Mesodermal cell (in vitro differentiated cells): ENCODE data around the gene CCDC187.

ENCODE experiments used
- H3K27ac ChIP-seq: 2 replicates; pipeline ENCODE4 v1.7.0; 2013; ENCODE audit warnings: mild to moderate bottlenecking, low read depth, low read length, moderate library complexity; ENCODE audit not compliant: severe bottlenecking
- H3K36me3 ChIP-seq: 2 replicates; pipeline ENCODE4 v1.7.1; 2013; ENCODE audit warnings: mild to moderate bottlenecking, low read length, moderate library complexity; ENCODE audit not compliant: control insufficient read depth, insufficient read depth
- H3K4me1 ChIP-seq: one replicate; pipeline ENCODE4 v1.7.1; 2013; ENCODE audit warnings: mild to moderate bottlenecking, low read length; ENCODE audit not compliant: insufficient read depth, control insufficient read depth, poor library complexity, severe bottlenecking
- H3K4me3 ChIP-seq: 2 replicates; pipeline ENCODE4 v1.7.0; 2013; ENCODE audit warnings: low read length, control low read depth, mild to moderate bottlenecking; ENCODE audit not compliant: insufficient read depth, poor library complexity, severe bottlenecking; ENCODE audit errors: extremely low read depth
- H3K9me3 ChIP-seq: 2 replicates; pipeline ENCODE4 v1.7.1; 2013; ENCODE audit warnings: mild to moderate bottlenecking, low read length, moderate library complexity; ENCODE audit not compliant: control insufficient read depth
- WGBS, 2 experiments: methylation state at CpG; one replicate each; pipeline ENCODE4 v1.1.5; 2013; ENCODE audit warnings: missing lambda C conversion rate in 2 of 2; ENCODE audit not compliant: insufficient coverage in 2 of 2; 5-methylcytosine and 5-hydroxymethylcytosine counted together

CCDC187 gene

DNA sequence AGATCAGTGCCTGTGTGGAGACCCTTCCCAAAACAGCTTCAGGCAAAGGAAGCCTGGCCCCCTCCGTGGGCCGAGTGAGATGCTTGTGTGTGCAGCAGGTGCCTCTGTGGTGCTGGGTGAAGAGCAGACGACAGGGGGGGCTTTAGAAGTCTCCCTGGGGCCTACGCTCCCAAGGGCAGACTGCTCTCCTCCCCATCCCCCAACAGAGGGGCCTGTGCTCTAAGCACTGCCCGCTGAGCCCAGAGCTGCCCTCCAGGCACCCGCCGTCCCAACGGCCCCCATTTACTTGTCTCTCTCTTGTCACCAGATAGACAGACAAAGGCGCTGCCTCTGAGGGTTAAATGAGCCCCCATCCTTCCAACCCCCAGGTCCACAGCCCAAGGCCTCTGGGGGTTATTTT lies 96.3 kb downstream of the CCDC187 start:
- Histone ChIP-seq H3K4me1 (no peaks in the 10 kb centered on the region), H3K27ac (no peak overlapping the region)

DNA sequence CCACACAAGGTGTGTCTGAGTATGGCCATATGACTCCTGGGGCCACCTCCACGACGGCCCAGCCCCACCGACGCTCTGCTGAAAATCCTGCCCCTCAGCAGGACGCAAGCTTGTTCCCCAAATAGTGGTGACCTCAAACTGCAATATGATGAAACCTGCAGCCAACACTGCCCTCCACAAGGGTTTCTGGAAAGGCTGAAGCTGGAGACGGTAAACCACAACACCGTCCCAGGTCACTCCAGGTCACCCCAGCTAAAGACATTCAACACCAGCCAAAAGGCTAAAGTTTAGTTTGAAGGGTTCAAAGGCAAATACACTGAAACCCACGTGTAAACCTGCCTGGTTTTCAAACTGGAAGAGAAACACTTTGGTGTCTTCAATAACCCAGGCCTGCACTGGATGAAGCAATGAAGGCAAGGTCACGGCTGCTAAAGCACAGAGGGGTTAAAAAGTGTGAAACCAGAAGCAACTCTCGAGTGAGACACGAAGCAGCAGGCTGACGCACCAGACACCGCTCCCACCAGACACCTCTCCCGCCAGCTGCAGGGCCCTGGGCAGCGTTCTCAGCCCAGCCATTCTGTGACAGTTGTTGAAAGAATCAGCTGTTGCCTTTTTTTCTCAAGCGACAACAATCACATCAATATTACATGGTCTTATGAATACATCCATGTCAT lies 97.2 kb downstream of the CCDC187 start:
- H3K4me3 ChIP-seq = no peak overlapping the region
- 82 to 87% methylated on average over 16 of the region's 16 CpGs for WGBS, 2 experiments

More for the DNA sequence above, 96.3 kb downstream of the CCDC187 start:
- H3K9me3 ChIP-seq = no peaks in the 10 kb centered on the region
- no peak overlapping the region for H3K4me3 ChIP-seq
- peaks cover 22% of the 10 kb centered on the region for H3K36me3 ChIP-seq
- WGBS, 2 experiments = 77 to 80% methylated on average over 1 to 7 of the region's 9 CpGs

DNA sequence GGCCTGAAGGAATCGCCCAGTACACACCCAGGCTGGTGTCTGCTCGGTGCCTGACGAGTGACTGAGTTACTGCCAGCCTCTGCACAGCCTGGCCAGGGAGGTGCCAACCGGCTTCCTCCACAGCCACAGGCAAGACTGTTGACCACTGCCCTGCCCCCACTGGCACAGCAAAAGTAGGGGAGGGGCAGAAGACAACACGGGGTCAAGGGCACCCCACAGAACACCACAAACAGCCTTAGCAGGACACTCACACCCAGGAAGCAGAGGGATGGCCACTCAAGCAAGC lies 98.2 kb downstream of the CCDC187 start:
- H3K4me1 ChIP-seq = no peaks in the 10 kb centered on the region
- H3K27ac ChIP-seq = no peak overlapping the region
- no peaks in the 10 kb centered on the region for H3K9me3 ChIP-seq
- no peak overlapping the region for H3K4me3 ChIP-seq
- H3K36me3 ChIP-seq = peaks cover 15% of the 10 kb centered on the region
- WGBS, 2 experiments = 82 to 100% methylated on average over 2 to 4 of the region's 5 CpGs

More for the DNA sequence above, 97.2 kb downstream of the CCDC187 start:
- Histone ChIP-seq H3K4me1 (no peaks in the 10 kb centered on the region), H3K27ac (no peak overlapping the region), H3K36me3 (peaks cover 20% of the 10 kb centered on the region), H3K9me3 (no peaks in the 10 kb centered on the region)

DNA sequence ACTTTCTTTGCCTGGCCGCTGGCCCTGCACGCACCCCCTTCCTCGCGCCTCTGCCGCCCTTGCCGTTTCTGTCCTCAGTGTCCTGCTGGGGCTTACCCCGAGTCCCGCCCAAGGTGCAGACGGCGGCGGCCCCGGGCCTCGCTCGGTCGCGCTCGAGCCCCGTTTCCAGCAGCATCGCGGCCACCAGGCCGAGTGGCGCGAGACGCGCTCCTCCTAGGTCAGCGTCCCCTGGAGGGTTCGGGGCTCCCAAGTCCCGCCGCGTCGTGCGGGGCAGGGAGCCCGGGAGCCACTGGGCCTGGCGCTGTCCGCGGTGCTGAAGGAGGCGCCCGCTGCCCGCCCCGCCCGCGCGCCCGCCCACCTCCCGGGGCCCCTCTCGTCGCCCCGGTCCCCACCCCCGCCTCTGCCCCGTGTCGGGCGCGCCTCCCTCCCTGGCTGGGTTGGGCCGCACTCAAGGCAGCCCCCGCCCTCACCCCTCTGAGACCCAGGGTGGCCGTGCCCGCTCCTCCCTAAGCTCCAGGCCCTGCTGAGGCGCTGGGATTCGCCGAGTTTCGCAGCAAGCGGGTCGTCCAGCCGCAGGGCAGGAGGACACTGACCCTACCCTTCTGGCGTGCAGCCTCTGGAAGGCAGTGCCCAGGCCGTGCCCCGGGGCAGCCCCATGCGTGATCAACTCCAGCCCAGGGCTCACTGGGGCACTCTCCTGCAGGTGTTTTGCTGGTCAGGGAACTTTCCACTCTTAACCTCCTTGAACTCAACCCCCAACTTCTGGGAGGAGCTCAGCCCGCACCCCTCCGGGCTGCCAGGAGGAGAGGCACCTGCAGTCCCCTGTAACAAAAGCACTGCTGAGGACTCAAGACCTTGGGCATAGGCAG lies 98.8 kb downstream of the CCDC187 start, which contains the start of gene LHX3:
Gene LHX3, minus strand, starts transcription at position 291 of the 869 bp plus-strand sequence. Its CDS starts 116 bp downstream, at position 175.
- Histone ChIP-seq H3K27ac (no peak within 1 kb of the TSS), H3K4me1 (no peaks in the 10 kb centered on the region), H3K36me3 (peaks cover 13% of the 10 kb centered on the region), H3K4me3 (no peak within 1 kb of the TSS), H3K9me3 (no peaks in the 10 kb centered on the region)
- WGBS, 2 experiments = 12% methylated on average over 55 to 61 of the region's 70 CpGs

DNA sequence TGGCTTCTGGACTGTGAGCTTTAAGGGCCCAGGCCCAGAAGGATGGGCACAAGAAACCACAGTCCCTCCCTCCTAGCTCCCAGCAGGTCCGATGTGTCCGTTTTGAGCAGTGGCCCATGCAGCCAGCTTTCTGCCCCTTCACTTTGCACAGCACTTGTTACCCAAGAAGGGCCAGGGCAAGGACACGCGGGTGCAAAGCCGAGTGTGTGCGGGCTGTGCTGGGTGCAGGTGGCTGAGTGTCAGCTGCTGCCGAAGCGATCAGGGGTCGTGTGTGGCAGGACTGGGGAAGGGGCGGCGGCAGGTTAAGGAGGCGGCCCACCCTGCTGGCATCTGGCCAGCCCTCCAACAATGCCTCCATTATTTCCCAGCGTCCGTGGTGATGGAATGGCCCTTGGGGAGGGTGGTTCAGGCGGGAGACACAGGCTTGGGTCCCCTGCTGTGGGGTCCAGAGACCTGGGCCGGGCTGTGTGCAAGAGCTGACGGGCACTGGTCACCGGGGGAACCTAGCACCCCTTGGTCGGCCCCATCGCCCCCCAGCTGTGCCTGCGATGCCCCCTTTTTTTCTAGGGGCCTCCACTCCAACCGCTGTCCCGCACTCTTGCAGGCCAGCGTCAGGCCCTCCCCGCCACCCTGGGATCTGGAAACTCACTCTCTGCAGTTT lies 99.6 kb downstream of the CCDC187 start:
- H3K4me3 ChIP-seq = no peak overlapping the region
- H3K36me3 ChIP-seq = peaks cover 9% of the 10 kb centered on the region
- 48 to 58% methylated on average over 22 to 23 of the region's 25 CpGs for WGBS, 2 experiments
- H3K4me1 ChIP-seq = no peaks in the 10 kb centered on the region
- no peaks in the 10 kb centered on the region for H3K9me3 ChIP-seq
- no peak overlapping the region for H3K27ac ChIP-seq

DNA sequence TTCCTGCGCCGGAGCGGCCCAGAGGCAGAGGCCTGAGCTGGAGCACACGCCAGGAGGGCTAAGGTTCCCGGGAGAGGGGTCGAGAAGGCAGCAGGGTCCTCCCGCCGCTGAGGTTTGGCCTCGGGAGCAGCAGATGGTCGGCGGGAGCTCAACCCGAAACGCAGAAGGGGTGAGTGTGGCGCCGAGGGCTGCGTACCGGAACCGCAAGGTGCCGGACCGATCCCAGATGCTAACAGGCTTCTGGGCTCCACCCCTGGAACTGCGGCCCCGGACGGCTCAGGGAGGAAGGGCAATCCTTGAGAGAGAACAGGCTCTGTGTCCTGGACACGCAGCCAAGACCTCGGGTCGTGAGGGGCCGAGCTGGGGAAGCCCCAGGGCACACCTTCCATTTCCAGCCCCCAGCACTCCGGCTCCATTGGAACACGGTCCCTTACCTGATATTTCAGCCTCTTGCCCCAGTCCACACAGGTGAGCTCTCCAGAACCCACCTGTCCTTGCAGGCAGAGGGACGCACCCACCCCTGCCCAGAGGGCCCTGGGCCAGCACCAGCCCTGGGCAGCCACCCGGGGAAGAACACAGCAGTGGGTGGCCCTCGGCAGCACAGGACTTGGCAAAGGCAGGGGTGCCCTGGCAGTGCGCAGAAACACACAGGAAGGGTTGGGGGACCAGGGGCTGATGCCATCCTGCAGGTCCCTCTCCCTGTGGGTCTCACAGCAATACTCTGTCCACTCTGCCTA lies 100.3 kb downstream of the CCDC187 start:
- 23 to 26% methylated on average over 32 to 33 of the region's 33 CpGs for WGBS, 2 experiments
- peaks cover under 1% of the 10 kb centered on the region for H3K4me1 ChIP-seq
- no peaks in the 10 kb centered on the region for H3K9me3 ChIP-seq
- no peak overlapping the region for H3K27ac ChIP-seq
- no peak overlapping the region for H3K4me3 ChIP-seq
- H3K36me3 ChIP-seq = peaks cover 2% of the 10 kb centered on the region

DNA sequence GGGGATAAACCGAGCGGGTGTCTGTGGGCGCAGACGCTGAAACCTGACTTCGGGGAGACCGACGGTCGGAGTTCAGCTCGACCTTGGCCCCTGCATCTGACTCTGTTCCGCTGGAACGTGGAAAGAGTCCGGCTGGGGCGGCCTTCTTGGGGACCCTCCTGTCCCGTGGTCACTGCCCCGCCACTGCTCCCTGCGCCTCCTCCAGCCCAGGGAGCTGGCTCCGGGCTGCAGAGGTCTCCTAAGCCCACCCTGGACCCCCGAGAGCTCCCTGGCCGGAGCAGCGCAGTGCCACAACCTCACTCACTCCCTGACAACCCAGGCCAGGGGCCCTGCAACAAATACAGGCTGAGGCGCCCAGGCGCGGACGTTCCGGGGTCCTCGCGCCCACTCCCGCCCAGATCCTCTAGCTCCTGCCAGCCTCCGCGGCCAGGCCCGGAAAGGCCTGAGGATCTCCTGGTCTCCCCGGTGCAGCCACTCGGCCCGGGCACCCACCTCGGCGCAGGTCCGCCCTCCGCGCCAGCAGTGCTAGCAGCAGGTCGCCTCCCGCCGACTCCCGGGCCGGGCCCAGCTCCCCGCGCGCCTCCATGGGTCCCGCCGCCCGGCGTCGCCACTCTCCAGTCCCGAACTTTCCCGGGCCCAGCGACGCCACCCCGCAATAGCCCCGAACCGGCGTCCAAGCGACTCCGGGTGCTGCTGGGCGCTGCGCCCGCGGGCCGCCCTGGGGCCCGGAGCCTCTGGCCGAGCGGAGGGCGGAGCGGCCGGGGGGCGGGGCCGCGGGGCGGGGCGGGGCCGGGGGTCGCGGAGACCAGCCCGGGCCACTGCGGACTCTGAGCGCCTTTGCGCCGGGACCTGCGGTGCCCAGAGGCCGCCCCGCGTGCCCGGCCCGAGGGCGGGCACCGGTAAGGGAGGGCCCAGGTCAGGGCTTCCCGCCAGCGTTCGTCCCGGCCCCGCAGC lies 101.2 kb downstream of the CCDC187 start:
- Histone ChIP-seq H3K4me3 (no peak overlapping the region), H3K9me3 (no peaks in the 10 kb centered on the region), H3K4me1 (peaks cover 5% of the 10 kb centered on the region), H3K36me3 (no peaks in the 10 kb centered on the region), H3K27ac (no peak overlapping the region)
- WGBS, 2 experiments = 13 to 16% methylated on average over 67 to 93 of the region's 99 CpGs

DNA sequence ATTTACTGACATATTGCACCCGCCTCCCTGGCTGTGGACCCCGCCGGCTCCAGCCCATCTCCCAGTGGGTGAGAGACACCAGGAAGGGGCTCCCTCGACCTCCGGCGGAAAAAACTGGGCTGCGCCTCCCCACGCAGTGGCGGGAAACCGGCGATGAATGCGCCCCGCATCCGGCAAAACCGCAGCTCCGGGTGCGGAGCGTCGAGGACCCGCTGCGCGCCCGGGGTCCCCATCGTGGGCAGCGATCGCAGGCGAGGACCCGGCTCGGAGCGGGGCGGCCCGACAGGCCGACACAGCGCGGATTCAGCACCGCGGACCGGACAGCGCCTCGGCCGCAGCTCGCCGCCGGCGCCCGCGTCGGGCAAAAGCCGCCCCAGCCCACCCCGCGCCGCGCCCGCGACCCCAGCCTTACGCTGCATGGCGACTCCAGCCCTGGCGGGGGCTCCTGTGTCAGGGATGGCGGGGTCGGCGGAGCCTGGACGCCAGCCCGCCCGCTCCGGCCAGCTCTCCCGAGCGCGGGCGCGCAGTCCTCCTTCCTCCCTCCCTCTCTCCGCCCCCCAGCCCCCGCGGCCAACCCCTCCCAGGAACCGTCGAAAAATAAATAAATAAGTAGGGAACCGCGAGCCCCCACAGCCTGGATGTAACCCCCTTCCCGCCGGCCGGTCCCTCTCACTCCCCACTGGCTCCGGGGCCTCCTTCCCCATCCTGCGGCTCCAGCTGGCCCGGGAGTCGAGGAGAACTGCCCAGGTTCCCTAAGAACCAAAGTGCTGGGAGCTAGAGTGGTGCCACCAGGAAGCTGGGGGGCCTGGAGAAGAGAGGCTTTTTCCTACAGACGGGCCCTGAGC lies 102.1 kb downstream of the CCDC187 start:
- H3K36me3 ChIP-seq = no peaks in the 10 kb centered on the region
- H3K4me3 ChIP-seq = no peak overlapping the region
- peaks cover 5% of the 10 kb centered on the region for H3K4me1 ChIP-seq
- WGBS, 2 experiments = 9% methylated on average over 55 to 71 of the region's 85 CpGs
- H3K9me3 ChIP-seq = no peaks in the 10 kb centered on the region
- H3K27ac ChIP-seq = no peak overlapping the region

DNA sequence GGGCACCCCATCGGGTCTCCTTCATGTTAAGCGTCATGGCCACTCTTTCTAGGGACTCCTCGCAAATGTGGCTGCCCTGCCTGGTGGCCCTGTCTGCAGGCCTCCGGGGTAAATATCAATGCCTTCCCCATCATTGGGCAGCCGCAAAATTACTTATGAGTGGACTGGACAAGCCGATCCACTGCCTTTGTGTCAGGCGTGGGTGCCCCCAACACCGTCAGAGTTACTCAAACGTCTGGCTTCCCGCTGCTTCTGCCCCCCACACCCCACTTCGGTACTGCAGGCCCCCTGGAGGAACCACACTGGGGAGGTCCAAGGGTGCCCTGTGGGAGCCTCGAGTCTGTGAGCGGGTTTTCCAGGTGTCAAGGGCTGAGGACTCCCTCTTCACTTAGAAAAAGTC lies 102.7 kb downstream of the CCDC187 start:
- Histone ChIP-seq H3K4me3 (no peak overlapping the region), H3K9me3 (no peaks in the 10 kb centered on the region), H3K27ac (no peak overlapping the region), H3K36me3 (no peaks in the 10 kb centered on the region), H3K4me1 (peaks cover 5% of the 10 kb centered on the region)
- 52 to 61% methylated on average over 11 to 12 of the region's 13 CpGs for WGBS, 2 experiments
